Astrocyte (in vitro differentiated cells and primary cell): ENCODE data around the gene LSM14A. TPM values are rescaled to one million over a fixed set of nuclear protein-coding genes. Genes with fewer than 3 reads are reported as not detected.

Experiments
- DNase-seq: peaks from one replicate; pipeline ENCODE4 v3.0.0-alpha.2; 2010; ENCODE audit warnings: low read depth
- FAIRE-seq: peaks from 2 replicates; lab custom pipeline; 2011; peaks lifted over from hg19 to GRCh38; lab: Jason Lieb, UNC
- H2AFZ ChIP-seq: 2 replicates; pipeline ENCODE4 v1.6.0; 2012; ENCODE audit warnings: low read depth, low read length, inconsistent platforms
- H3K27ac ChIP-seq: 2 replicates; pipeline ENCODE4 v1.5.1; 2011; ENCODE audit warnings: low read depth, low read length, inconsistent platforms
- H3K27me3 ChIP-seq: 2 replicates; pipeline ENCODE4 v1.6.0; 2011; ENCODE audit warnings: low read length, inconsistent platforms; ENCODE audit not compliant: insufficient read depth
- H3K36me3 ChIP-seq: 2 replicates; pipeline ENCODE4 v1.5.1; 2011; ENCODE audit warnings: low read length, inconsistent platforms; ENCODE audit not compliant: insufficient read depth
- H3K4me1 ChIP-seq: 2 replicates; pipeline ENCODE4 v1.5.1; 2011; ENCODE audit warnings: low read length, inconsistent platforms; ENCODE audit not compliant: insufficient read depth
- H3K4me2 ChIP-seq: 2 replicates; pipeline ENCODE4 v1.6.0; 2012; ENCODE audit warnings: low read length, inconsistent platforms
- H3K4me3 ChIP-seq: 2 replicates; pipeline ENCODE4 v1.5.1; 2011; ENCODE audit warnings: low read depth, mild to moderate bottlenecking, low read length, inconsistent platforms; ENCODE audit not compliant: insufficient read depth
- H3K79me2 ChIP-seq: 2 replicates; pipeline ENCODE4 v1.6.0; 2012; ENCODE audit warnings: mild to moderate bottlenecking, low read length, inconsistent platforms; ENCODE audit not compliant: insufficient read depth
- H3K9ac ChIP-seq: 2 replicates; pipeline ENCODE4 v1.6.0; 2012; ENCODE audit warnings: mild to moderate bottlenecking, low read length, inconsistent platforms
- H3K9me3 ChIP-seq: 2 replicates; pipeline ENCODE4 v1.5.1; 2012; ENCODE audit warnings: low read depth, mild to moderate bottlenecking, low read length, inconsistent platforms; ENCODE audit not compliant: insufficient read depth
- H4K20me1 ChIP-seq: 2 replicates; pipeline ENCODE4 v1.6.0; 2012; ENCODE audit warnings: low read length, inconsistent platforms; ENCODE audit not compliant: insufficient read depth
- H3K27ac Mint-ChIP-seq: one replicate; pipeline ENCODE4 v1.8.0; 2021; ENCODE audit warnings: mild to moderate bottlenecking, mixed read lengths; ENCODE audit not compliant: unreplicated experiment
- H3K27me3 Mint-ChIP-seq: one replicate; pipeline ENCODE4 v1.8.0; 2021; ENCODE audit warnings: low read depth, mixed read lengths; ENCODE audit not compliant: unreplicated experiment
- H3K36me3 Mint-ChIP-seq: one replicate; pipeline ENCODE4 v1.8.0; 2021; ENCODE audit warnings: low read depth, mixed read lengths; ENCODE audit not compliant: unreplicated experiment
- H3K4me1 Mint-ChIP-seq: one replicate; pipeline ENCODE4 v1.8.0; 2021; ENCODE audit warnings: low read depth, mixed read lengths; ENCODE audit not compliant: unreplicated experiment
- H3K4me3 Mint-ChIP-seq: one replicate; pipeline ENCODE4 v1.8.0; 2021; ENCODE audit warnings: mild to moderate bottlenecking, moderate library complexity, mixed read lengths; ENCODE audit not compliant: unreplicated experiment
- H3K9me3 Mint-ChIP-seq: one replicate; pipeline ENCODE4 v1.8.0; 2021; ENCODE audit warnings: mild to moderate bottlenecking, mixed read lengths; ENCODE audit not compliant: unreplicated experiment
- CTCF ChIP-seq: IDR thresholded peaks from 2 replicates; pipeline ENCODE4 v1.5.1; 2011; ENCODE audit warnings: low read depth, mild to moderate bottlenecking, inconsistent platforms, low read length, moderate library complexity; ENCODE audit not compliant: insufficient read depth
- EZH2 ChIP-seq: IDR thresholded peaks from 2 replicates; pipeline ENCODE4 v1.6.1; 2012; ENCODE audit warnings: mild to moderate bottlenecking, low read length, inconsistent platforms; ENCODE audit not compliant: insufficient read depth
- total RNA-seq: library from RNA; stranded (reverse); gene quantifications from 2 replicates; pipeline ENCODE4 v1.2.1, GENCODE V29; 2021

Gene LSM14A
- total RNA-seq, 1 donor from 2014 or later, result 88.4 TPM

- peaks cover 6% of the 10 kb centered on the region for H3K4me1 Mint-ChIP-seq
- H3K27ac Mint-ChIP-seq, result peak overlapping the region; percentile 83
- peak overlapping the region; percentile 84 for H3K4me3 ChIP-seq
- peak overlapping the region; percentile 96 for H3K4me2 ChIP-seq
- H4K20me1 ChIP-seq, result no peaks in the 10 kb centered on the region
- no peaks in the 10 kb centered on the region for H3K36me3 Mint-ChIP-seq
- peaks cover 15% of the 10 kb centered on the region for H3K4me1 ChIP-seq
- peaks cover 54% of the 10 kb centered on the region for H3K79me2 ChIP-seq
- peak overlapping the region; percentile 90 for H3K9ac ChIP-seq
- H3K4me3 Mint-ChIP-seq, result peak overlapping the region; percentile 87
- FAIRE-seq, result no peak
- no peaks in the 10 kb centered on the region for H3K27me3 Mint-ChIP-seq
- H3K27ac ChIP-seq, result peak overlapping the region; percentile 85
- no peak for DNase-seq
- no peaks in the 10 kb centered on the region for H3K9me3 ChIP-seq
- H3K36me3 ChIP-seq, result no peaks in the 10 kb centered on the region
- H3K27me3 ChIP-seq, result no peaks in the 10 kb centered on the region
- TF ChIP-seq EZH2 (no peak), CTCF (no peak)
- no peak overlapping the region for H2AFZ ChIP-seq
- no peaks in the 10 kb centered on the region for H3K9me3 Mint-ChIP-seq
Measured at GRCh38 chr19:34255546-34255945, 83.2 kb downstream of the LSM14A start.

GRCh38 chr19:34256835-34257558 lies 84.7 kb downstream of the LSM14A start:
- H3K4me2 ChIP-seq, result no peak overlapping the region
- Mint-ChIP-seq H3K36me3 (peaks cover 4% of the 10 kb centered on the region), H3K4me3 (no peak overlapping the region), H3K27ac (no peak overlapping the region), H3K27me3 (no peaks in the 10 kb centered on the region), H3K9me3 (no peaks in the 10 kb centered on the region), H3K4me1 (peaks cover 17% of the 10 kb centered on the region)
- H3K4me3 ChIP-seq, result no peak overlapping the region
- no peak overlapping the region for H3K9ac ChIP-seq
- no peaks in the 10 kb centered on the region for H3K9me3 ChIP-seq
- peaks cover 3% of the 10 kb centered on the region for H4K20me1 ChIP-seq
- peaks cover 67% of the 10 kb centered on the region for H3K79me2 ChIP-seq
- no peak overlapping the region for H3K27ac ChIP-seq
- FAIRE-seq (no peak), DNase-seq (no peak)
- H3K36me3 ChIP-seq, result no peaks in the 10 kb centered on the region
- H3K27me3 ChIP-seq, result no peaks in the 10 kb centered on the region
- no peak for TF ChIP-seq EZH2
- no peak for TF ChIP-seq CTCF
- H2AFZ ChIP-seq, result no peak overlapping the region
- peaks cover 29% of the 10 kb centered on the region for H3K4me1 ChIP-seq

- no peak overlapping the region for H3K4me2 ChIP-seq
- no peak for DNase-seq
- no peak overlapping the region for H3K4me3 ChIP-seq
- H3K79me2 ChIP-seq, result peaks cover 69% of the 10 kb centered on the region
- H3K9me3 ChIP-seq, result no peaks in the 10 kb centered on the region
- H4K20me1 ChIP-seq, result peaks cover 3% of the 10 kb centered on the region
- Mint-ChIP-seq H3K27me3 (no peaks in the 10 kb centered on the region), H3K9me3 (no peaks in the 10 kb centered on the region), H3K27ac (no peak overlapping the region), H3K4me1 (peaks cover 17% of the 10 kb centered on the region), H3K4me3 (no peak overlapping the region), H3K36me3 (peaks cover 4% of the 10 kb centered on the region)
- no peak overlapping the region for H2AFZ ChIP-seq
- no peak for FAIRE-seq
- H3K36me3 ChIP-seq, result no peaks in the 10 kb centered on the region
- H3K27ac ChIP-seq, result no peak overlapping the region
- peaks cover 29% of the 10 kb centered on the region for H3K4me1 ChIP-seq
- H3K9ac ChIP-seq, result no peak overlapping the region
- TF ChIP-seq CTCF (no peak), EZH2 (no peak)
- H3K27me3 ChIP-seq, result no peaks in the 10 kb centered on the region
Measured at GRCh38 chr19:34257559-34257924, 85.2 kb downstream of the LSM14A start.
